Measurements from ENCODE around the gene GNPTG.

DNA sequence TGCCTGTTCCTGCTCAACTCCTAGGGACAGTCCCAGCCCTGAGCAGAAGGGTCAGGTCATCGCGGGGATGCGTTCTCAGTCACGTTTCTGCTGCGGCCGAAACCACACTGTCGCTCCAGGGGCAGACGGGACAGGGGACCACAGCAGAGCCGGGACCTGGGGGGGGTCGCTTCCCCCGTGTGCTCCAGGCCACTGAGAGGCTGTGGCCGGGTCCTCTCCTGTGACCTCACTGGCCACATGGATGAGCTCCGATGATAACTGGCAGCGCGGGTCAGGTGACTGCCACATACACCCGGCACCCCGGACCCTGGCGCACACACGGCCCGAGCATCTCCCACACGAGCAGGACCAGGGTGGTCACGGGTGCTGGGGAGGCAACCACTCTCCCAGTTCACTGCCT lies 12.8 kb downstream of the GNPTG start:
- TF ChIP-seq SUZ12 (IDR thresholded peaks at IDR 0.05; ENCODE audit: low read depth, low read length) (no peak), ZNF33A (CRISPR knock-in tag; IDR thresholded peaks at IDR 0.05; ENCODE audit: borderline replicate concordance) (no peak), ZNF629 (CRISPR knock-in tag; conservative IDR thresholded peaks at IDR 0.05) (no peak), MAZ (IDR thresholded peaks at IDR 0.05; ENCODE audit: borderline replicate concordance, low read depth, low read length) (no peak), MAZ (CRISPR knock-in tag; IDR thresholded peaks at IDR 0.05; ENCODE audit: low read depth) (no peak), TAF1 (CRISPR knock-in tag; IDR thresholded peaks at IDR 0.05) (no peak), PHF8 (CRISPR knock-in tag; IDR thresholded peaks at IDR 0.05) (no peak), ZSCAN22 (CRISPR knock-in tag; IDR thresholded peaks at IDR 0.05) (no peak), GTF3A (CRISPR knock-in tag; conservative IDR thresholded peaks at IDR 0.05) (no peak), YY1 (IDR thresholded peaks at IDR 0.05; ENCODE audit: insufficient read depth, insufficient replicate concordance, low read depth, low read length) (no peak), PRPF4 (IDR thresholded peaks at IDR 0.05; ENCODE audit: low read depth, low read length, poor library complexity, severe bottlenecking) (no peak), POLR2A (IDR thresholded peaks at IDR 0.05; ENCODE audit: insufficient read depth in 1 of 2, low read depth in 2 of 2, low read length in 2 of 2) (no peak)
- TF ChIP-seq, protein P1, sequence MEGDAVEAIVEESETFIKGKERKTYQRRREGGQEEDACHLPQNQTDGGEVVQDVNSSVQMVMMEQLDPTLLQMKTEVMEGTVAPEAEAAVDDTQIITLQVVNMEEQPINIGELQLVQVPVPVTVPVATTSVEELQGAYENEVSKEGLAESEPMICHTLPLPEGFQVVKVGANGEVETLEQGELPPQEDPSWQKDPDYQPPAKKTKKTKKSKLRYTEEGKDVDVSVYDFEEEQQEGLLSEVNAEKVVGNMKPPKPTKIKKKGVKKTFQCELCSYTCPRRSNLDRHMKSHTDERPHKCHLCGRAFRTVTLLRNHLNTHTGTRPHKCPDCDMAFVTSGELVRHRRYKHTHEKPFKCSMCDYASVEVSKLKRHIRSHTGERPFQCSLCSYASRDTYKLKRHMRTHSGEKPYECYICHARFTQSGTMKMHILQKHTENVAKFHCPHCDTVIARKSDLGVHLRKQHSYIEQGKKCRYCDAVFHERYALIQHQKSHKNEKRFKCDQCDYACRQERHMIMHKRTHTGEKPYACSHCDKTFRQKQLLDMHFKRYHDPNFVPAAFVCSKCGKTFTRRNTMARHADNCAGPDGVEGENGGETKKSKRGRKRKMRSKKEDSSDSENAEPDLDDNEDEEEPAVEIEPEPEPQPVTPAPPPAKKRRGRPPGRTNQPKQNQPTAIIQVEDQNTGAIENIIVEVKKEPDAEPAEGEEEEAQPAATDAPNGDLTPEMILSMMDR (CRISPR knock-in tag; IDR thresholded peaks at IDR 0.05), result no peak
- TF ChIP-seq, protein P2, sequence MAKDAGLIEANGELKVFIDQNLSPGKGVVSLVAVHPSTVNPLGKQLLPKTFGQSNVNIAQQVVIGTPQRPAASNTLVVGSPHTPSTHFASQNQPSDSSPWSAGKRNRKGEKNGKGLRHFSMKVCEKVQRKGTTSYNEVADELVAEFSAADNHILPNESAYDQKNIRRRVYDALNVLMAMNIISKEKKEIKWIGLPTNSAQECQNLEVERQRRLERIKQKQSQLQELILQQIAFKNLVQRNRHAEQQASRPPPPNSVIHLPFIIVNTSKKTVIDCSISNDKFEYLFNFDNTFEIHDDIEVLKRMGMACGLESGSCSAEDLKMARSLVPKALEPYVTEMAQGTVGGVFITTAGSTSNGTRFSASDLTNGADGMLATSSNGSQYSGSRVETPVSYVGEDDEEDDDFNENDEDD (CRISPR knock-in tag; IDR thresholded peaks at IDR 0.05; ENCODE audit: borderline replicate concordance), result no peak
- TF ChIP-seq, protein P3, sequence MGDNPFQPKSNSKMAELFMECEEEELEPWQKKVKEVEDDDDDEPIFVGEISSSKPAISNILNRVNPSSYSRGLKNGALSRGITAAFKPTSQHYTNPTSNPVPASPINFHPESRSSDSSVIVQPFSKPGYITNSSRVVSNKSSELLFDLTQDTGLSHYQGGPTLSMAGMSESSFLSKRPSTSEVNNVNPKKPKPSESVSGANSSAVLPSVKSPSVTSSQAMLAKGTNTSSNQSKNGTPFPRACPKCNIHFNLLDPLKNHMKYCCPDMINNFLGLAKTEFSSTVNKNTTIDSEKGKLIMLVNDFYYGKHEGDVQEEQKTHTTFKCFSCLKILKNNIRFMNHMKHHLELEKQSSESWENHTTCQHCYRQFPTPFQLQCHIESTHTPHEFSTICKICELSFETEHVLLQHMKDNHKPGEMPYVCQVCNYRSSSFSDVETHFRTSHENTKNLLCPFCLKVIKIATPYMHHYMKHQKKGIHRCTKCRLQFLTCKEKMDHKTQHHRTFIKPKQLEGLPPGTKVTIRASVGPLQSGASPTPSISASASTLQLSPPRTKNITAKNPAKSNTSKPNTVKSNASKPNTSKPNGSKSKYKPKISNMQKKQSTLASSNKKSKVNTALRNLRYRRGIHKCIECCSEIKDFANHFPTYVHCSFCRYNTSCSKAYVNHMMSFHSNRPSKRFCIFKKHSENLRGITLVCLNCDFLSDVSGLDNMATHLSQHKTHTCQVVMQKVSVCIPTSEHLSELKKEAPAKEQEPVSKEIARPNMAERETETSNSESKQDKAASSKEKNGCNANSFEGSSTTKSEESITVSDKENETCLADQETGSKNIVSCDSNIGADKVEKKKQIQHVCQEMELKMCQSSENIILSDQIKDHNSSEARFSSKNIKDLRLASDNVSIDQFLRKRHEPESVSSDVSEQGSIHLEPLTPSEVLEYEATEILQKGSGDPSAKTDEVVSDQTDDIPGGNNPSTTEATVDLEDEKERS (CRISPR knock-in tag; IDR thresholded peaks at IDR 0.05), result no peak
